Left ventricle myocardium inferior (tissue), 1 donor: ENCODE data around the gene KHDC4. TPM values are rescaled to one million over a fixed set of nuclear protein-coding genes. Genes with fewer than 3 reads are reported as not detected.

Experiments
- DNase-seq: peaks from one replicate; pipeline ENCODE4 v3.0.0-alpha.2; 2020
- H3K27ac ChIP-seq: fragments of 200-600 bp; replicated peaks from 2 replicates; pipeline ENCODE4 v1.8.0; 2021
- H3K27me3 ChIP-seq: fragments of 200-600 bp; 2 replicates; pipeline ENCODE4 v1.8.0; 2021; ENCODE audit warnings: low read depth
- H3K36me3 ChIP-seq: fragments of 200-600 bp; 2 replicates; pipeline ENCODE4 v1.8.0; 2021
- H3K4me1 ChIP-seq: fragments of 200-600 bp; 2 replicates; pipeline ENCODE4 v1.8.0; 2021
- H3K4me3 ChIP-seq: fragments of 200-600 bp; 2 replicates; pipeline ENCODE4 v1.8.0; 2021; ENCODE audit warnings: mild to moderate bottlenecking, moderate library complexity
- H3K9me3 ChIP-seq: fragments of 200-600 bp; replicated peaks from 2 replicates; pipeline ENCODE4 v1.8.0; 2021
- CTCF ChIP-seq: fragments of 200-600 bp; IDR thresholded peaks from 2 replicates; pipeline ENCODE4 v1.8.0; 2021; ENCODE audit warnings: antibody characterized with exemption, mild to moderate bottlenecking, borderline replicate concordance
- intact Hi-C: fragments of 100-400 bp; cut with micrococcal nuclease; formaldehyde crosslinking; loops from one replicate; pipeline ENCODE4 v1.11.0; 2022
- total RNA-seq: library from RNA; stranded (reverse); fragmentation: NEBNext Ultra II Directional; extraction: Animal tissue kit (Norgen Biotek cat#: 25700); gene quantifications from one replicate; pipeline ENCODE4 v1.2.1, GENCODE V29; 2021
- donor health status: DM: no; HTN: yes; CAD: no; lungs with severe emphysema.

KHDC4 gene
- total RNA-seq, 1 donor from 2014 or later = 21.2 TPM

GRCh38 chr1:155893389-155894142 is 40.6 kb downstream of the KHDC4 start:
- Histone ChIP-seq H3K36me3 (peaks cover 20% of the 10 kb centered on the region), H3K4me1 (peaks cover 31% of the 10 kb centered on the region), H3K4me3 (peak overlapping the region; percentile 15), H3K27me3 (no peaks in the 10 kb centered on the region), H3K27ac (peak overlapping the region; percentile 83), H3K9me3 (no peaks in the 10 kb centered on the region)
- intact Hi-C loops = no loop called here
- DNase-seq = no peak
- no peak for TF ChIP-seq CTCF

- peak overlapping the region; percentile 83 for H3K27ac ChIP-seq
- H3K9me3 ChIP-seq = no peaks in the 10 kb centered on the region
- DNase-seq = no peak
- H3K36me3 ChIP-seq = peaks cover 16% of the 10 kb centered on the region
- no peaks in the 10 kb centered on the region for H3K27me3 ChIP-seq
- H3K4me1 ChIP-seq = peaks cover 31% of the 10 kb centered on the region
- intact Hi-C loops = no loop called here
- H3K4me3 ChIP-seq = peak overlapping the region; percentile 6
- TF ChIP-seq CTCF = no peak
Measured at GRCh38 chr1:155892796-155893195, 41.4 kb downstream of the KHDC4 start.

- peaks cover 31% of the 10 kb centered on the region for H3K4me1 ChIP-seq
- no peak overlapping the region for H3K4me3 ChIP-seq
- no peak for TF ChIP-seq CTCF
- H3K36me3 ChIP-seq = no peaks in the 10 kb centered on the region
- H3K9me3 ChIP-seq = no peaks in the 10 kb centered on the region
- H3K27me3 ChIP-seq = no peaks in the 10 kb centered on the region
- intact Hi-C loops = no loop called here
- peak overlapping the region; percentile 51 for H3K27ac ChIP-seq
- no peak for DNase-seq
Measured at GRCh38 chr1:155890251-155890650, 44.0 kb downstream of the KHDC4 start.

GRCh38 chr1:155889566-155889965 is 44.6 kb downstream of the KHDC4 start:
- TF ChIP-seq CTCF = no peak
- Histone ChIP-seq H3K27me3 (no peaks in the 10 kb centered on the region), H3K4me3 (no peak overlapping the region), H3K9me3 (no peaks in the 10 kb centered on the region), H3K4me1 (peaks cover 31% of the 10 kb centered on the region), H3K27ac (peak overlapping the region; percentile 51), H3K36me3 (no peaks in the 10 kb centered on the region)
- intact Hi-C loops = no loop called here
- no peak for DNase-seq

GRCh38 chr1:155888481-155888880 is 45.7 kb downstream of the KHDC4 start:
- H3K36me3 ChIP-seq = no peaks in the 10 kb centered on the region
- no peaks in the 10 kb centered on the region for H3K9me3 ChIP-seq
- no peak for TF ChIP-seq CTCF
- H3K27ac ChIP-seq = no peak overlapping the region
- peaks cover 26% of the 10 kb centered on the region for H3K4me1 ChIP-seq
- DNase-seq = no peak
- H3K27me3 ChIP-seq = no peaks in the 10 kb centered on the region
- intact Hi-C loops = no loop called here
- H3K4me3 ChIP-seq = no peak overlapping the region
